ENCODE data around the gene UQCR10.
"Not testable (repeated sequence)": the region's sequence is repeated elsewhere in the genome, so short reads cannot be mapped to it uniquely, and the experiment has no call there.

UQCR10 gene

DNA sequence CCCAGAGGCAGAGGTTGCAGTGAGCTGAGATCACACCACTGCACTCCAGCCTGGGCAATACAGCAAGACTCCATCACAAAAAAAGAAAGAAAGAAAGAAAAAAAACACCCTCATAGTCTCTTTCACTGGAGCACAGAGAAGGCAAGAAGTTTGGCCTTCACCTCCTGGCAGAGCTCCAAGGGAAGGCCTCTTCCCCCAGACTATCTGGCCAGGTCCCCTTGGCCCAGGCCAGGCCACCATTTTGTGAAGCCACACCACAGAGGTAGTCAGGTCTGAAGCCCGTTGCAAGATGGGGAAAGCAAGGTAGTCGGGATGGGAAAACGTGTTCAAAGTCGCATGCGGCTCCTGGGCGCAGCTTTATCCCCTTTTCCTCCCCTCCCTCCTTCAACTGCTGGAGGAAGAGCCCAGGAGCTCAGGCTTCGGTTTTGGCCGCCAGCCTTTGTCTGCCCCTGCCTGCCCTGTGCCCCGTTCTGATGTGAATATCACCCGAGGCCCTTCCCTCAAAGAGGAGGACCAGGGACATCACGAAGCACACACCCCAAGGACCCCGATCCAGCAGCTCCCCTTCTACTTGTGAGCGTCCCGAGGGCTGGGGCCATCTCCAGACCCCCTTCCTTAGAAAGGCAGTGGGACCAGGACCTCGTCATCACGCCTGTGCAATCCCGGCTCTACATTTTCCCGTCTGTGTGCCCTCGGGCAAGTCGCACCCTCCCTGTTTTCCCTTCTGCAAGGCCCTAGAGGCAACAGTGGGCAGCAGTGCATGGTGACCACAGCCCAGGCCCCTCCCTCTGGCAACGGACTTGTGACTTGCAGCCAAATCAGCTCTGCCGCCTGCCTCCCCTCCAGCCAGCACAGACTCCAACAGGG is 29.7 kb upstream of the UQCR10 start:
- no peak for DNase-seq (ENCODE audit: low read depth)

DNA sequence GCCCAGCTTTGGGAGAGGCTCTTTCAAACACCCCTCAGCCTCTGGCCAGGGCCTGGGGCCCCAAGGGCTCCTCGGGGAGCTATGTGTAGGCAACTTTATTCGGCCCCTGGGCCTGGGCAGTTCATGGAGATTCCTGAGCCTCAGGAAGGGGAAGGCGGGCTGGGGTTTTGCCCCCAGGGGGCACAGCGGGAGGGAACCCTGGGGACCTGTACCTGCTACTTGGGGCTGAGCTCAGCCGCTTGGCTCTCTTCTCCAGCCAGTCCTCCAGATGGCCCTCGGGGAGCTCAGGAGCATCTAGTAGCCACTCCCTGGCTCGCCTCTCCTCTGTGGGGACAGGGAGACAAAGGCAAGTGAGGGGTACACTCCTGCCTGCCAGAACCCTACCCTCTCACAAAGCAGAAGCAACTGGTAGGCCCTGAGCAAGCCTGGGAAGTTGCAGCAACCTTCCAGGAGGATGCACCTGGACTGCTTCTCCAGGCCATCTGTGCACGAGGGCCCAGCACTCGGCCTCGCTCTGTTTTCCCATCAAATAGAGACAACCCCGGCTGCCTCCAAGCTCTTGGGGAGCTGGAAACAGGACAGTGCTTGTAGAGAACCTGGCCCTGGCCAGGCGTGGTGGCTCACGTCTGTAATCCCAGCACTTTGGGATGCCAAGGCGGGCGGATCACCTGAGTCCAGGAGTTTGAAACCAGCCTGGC is 28.9 kb upstream of the UQCR10 start:
- no peak for DNase-seq (ENCODE audit: low read depth)

DNA sequence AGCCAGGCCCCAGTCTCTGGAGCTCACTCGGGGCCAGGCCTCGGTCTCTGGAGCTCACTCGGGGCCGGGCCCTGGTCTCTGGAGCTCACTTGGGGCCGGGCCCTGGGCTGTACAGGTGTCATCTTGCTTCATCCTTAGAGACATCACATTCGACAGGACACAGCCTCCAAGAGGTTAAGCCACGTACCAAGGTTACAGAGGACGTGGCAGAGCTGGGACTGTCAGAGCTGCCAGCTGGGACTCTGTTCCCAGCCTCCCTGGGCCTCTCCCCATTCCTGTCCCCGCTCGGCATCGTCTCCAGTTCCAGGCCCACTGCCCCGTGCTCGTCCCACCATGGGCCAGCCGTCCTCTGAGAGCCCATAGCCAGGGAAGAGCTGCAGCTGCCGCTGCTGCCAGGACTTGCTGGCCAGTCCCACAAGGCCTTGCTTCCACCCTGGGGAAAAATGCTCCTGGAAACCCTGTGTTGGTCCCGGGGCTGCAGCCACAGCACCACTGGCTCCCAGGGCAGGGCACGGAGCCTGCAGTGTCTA is 27.8 kb upstream of the UQCR10 start:
- DNase-seq (ENCODE audit: low read depth) = no peak

DNA sequence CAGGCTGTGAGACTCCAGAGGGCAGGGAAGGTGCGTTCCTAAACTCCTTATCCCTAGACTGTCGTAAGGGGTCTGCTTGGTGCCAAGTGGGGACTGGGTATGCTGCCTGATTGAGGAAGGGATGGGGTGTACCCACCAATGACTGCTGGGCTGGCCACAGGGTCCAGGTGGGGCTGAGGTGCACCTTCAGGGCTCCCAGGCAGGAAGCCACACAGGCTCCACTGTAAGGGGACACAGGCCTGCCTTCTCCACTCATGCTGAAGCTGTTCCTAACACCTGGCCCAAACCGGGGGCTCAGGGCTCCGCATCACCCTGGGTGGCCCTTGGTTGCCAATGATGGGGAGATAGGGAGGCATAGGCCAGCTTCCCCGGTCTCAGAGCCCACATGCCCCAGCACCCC is 27.0 kb upstream of the UQCR10 start:
- DNase-seq (ENCODE audit: low read depth) = no peak

DNA sequence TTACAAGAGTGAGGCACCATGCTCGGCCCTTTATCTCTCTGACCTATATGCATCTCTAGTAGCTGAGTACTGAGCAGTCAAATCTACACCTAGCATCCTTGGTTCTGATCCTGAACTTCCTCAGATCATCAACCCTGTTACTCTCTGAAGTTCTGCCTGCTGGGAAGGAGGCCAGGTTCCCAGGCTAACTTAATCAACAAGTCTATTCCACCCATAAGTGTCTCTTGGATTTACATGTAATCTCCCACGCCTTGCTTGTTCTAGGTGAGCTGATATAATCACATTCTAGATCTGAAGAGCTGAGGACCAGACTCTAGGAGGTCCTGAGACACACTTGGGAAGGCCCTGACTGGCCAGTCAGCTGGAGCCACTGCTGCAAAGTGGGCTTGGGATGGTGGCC is 25.2 kb upstream of the UQCR10 start:
- no peak for DNase-seq (ENCODE audit: low read depth)

DNA sequence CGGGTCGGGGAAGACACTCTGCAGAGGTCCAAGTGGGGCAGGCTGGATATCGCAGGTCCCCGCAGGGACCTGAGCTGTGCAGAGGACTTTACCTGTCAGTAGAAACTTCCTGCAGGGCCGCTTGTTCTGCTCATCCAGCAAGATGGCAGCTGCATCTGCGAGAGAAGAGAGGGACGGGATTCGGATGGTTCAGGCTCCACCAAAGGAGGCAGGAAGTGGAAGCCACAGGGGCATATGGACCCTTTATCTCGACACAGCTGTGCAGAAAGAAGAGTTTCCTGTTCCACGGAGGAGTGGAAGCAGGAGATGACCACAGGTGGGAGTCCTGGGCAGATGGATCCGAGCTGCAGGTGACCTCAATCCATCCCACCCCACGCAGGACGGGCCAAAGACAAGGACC is 24.8 kb upstream of the UQCR10 start:
- DNase-seq (ENCODE audit: low read depth) = no peak

DNA sequence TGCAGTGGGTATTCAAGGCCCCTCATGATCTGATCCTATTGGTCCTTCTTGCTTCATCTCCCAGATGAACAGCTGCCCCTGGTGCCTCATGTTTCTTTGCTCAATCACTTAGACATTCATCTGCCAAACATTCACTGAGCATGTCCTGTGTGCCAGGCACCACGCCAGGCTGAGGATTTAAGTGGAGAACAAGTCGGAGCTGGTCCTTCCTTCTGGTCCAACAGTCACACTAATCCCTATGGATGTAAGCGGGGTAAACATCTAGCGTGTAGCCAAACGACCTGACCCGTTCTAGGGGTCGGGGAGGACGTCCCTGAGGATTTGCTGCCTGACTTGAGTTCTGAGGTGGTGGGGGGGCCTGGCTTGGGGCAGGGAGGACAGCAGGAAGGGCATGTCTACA is 22.3 kb upstream of the UQCR10 start:
- peak; percentile 75 for DNase-seq (ENCODE audit: low read depth)

DNA sequence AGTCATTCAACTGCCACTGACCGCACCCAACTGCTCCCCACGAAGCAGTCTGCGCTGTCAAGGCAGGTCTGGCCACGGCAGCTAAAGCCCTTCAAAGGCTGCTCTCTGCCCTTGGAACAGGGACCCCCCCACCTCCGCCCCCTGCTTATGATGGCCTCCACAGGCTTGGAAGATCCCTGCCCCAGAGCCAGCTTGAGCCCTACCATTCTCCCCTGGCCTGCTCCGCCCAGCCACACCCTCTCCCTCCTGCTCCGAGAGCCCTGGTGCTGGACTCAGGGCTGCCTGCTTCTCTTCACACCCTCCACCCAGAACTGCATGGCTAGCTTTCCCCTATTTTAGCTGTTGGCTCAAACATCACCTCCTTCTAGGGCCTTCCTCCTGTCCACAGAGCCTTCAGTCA is 19.3 kb upstream of the UQCR10 start:
- DNase-seq (ENCODE audit: low read depth) = no peak

DNA sequence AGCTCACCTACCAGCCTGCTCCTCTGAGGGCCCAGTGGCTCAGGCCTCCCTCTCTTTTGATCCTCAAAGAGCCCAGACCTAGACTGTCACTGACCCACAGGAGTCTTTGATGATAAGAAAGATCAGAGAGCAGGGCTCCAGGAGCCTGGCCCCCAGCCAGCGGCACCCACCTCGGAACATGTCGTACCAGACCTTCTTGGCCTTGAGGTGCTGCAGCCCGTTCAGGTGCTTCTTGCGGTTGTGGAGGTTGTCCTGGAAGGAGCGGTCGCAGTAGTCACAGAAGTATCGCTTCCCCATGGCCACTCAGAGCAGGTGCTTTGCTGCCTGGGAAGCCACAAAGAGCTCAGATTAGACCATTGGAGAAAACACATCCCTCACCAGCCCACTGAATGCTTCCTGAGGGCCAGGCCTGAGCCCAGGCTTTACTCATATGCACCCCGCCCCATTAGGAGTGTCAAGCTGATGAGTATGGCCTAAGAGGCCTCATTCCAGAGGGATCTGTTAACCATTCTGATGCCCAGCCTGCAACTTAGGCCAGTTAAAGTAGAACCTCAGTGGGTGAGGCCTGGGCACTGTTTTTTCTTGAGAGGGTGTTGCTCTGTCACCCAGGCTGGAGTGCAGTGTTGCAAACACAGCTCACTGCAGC is 18.8 kb upstream of the UQCR10 start:
- DNase-seq (ENCODE audit: low read depth) = no peak

DNA sequence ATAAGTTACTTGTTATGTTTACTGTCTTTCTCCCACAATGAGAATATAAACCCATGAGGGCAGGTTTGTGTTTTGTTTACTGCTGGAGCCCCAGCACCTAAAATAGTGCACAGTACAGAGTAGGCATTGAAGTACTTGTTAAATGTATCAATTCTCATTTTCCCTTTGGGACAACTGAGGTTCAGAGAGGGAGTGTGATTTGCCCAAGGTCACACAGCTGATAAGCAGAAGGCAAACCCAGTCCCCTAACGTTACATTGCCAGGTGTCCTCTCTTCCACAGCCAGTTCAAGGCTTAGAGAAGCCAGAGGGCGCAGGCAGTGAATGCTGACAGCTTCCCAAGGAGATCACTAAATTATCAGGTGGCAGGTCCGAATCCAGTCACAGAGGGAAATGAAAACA is 17.1 kb upstream of the UQCR10 start:
- no peak for DNase-seq (ENCODE audit: low read depth)

DNA sequence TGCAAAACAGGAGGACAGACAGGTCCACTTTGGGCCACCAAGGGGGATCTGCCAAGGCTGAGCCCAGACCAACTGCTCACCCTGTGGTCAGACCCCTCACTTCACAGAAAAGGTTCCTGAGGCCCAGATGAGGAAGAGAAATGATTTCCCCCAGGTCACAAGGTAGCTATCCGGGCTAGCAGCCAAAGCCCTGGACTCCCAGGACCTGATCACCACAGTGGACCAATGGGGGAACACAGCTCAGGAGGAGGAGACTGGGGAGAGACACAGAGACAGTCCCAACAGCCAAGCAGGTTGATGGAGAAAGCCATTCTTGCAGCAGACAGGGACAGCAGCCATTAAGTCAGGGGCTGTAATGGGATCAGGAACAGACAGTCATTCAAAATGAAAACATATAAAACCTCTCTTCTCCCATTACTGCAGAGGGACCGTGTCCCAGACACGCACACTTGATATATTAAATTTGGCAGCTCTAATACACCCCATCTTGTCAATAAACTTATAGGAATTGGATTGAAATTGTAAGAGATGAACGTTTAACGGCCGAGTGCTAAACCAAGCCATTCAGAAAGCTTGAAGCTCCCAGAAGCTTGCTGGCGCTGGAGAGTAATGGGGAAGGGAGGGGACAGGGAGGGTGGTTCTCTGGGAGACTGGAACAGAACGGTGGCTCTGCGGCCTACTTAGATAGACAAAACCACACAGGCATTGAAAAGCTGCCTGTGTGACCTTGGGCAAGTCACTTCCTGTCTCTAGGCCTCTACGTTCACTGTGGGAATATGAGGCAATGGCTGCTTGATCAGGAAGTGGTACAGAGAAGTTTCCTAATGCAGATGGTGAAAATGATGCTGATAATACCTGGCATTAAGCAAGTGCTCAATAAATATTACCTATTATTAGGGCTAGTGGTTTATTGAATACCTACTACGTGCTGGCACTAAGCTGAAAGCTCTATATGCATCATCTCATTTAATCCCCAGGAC is 16.3 kb upstream of the UQCR10 start:
- DNase-seq (ENCODE audit: low read depth) = no peak

DNA sequence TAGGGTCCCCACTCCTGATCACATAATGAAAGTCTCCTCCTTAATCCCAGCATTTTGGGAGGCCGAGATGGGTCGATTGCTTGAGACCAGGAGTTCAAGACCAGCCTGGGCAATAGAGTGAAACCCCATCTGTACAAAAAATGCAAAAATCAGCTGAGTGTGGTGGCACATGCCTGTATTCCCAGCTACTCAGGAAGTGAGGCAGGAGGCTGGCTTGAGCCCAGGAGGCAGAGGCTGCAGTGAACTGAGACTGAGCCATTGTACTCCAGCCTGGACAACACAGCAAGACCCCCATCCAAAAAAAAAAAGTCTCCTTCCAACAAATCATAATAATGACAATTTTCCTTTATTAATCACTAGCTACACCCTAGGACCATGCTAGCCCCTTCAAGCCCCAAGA is 15.5 kb upstream of the UQCR10 start:
- DNase-seq (ENCODE audit: low read depth) = no peak

DNA sequence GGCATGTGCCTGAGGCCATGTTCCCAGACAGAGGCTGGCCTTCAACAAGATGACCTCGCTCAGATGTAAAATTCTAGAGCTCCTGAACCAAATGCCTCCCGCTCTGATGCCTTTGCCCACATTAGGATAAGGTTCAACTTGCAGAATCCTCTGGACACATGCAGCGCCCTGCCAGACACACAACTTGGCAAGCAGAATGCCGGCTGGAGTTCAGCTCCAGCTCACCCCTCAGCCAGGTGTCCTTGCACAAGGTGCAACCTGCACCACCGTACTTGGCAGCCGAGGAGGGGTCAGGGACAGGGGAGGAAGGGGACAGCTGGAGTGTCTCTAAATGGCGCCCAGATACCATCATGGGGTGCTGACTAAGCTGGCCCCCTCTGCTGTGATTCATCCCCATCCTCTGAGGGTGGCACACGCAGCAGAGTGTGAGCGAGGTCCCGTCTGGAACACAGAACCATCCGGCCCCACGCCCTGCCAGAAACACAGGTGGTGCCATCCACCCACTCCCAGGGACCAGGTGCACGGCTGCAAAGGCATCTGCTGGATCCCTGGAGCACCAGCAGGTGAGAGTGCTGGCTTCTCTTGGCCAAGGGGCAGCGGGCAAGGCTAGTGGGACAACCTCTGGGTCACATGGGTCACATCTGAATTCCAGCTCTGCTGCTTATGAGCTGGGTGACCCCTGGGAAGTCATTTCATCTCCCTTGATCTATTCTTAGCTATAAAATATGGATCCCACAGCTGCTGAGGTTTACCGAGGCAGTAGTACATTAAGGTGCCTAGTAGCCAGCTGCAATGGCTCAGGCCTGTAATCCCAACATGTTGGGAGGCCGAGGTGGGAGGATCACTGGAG is 13.1 kb upstream of the UQCR10 start:
- DNase-seq (ENCODE audit: low read depth) = no peak

DNA sequence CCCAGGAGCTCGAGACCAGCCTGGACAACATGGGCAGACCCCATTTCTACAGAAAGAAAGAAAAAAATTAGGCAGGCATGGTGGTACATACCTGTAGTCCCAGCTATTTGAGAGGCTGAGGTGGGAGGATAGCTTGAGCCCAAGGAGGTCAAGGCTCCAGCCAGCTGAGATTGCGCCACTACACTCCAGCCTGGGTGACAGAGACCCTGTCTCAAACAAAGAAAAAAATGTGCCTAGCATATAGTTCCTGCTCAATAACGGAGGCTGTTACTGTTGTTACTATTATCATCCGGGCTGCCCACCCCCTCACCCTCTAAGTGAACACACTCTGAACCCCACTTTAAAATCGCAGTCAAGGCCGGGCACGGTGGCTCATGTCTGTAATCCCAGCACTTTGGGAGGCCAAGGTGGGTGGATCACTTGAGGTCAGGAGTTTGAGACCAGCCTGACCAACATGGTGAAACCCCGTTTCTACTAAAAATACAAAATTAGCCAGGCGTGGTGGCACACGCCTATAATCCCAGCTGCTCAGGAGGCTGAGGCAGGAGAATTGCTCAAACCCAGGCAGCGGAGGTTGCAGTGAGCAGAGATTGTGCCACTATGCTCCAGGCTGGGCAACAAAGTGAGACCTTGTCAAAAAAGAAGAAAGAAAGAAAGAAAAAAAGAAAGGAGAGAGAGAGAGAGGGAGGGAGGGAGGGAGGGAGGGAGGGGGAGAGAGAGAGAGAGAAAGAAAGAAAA is 12.3 kb upstream of the UQCR10 start:
- not testable (repeated sequence) for DNase-seq (ENCODE audit: low read depth)

DNA sequence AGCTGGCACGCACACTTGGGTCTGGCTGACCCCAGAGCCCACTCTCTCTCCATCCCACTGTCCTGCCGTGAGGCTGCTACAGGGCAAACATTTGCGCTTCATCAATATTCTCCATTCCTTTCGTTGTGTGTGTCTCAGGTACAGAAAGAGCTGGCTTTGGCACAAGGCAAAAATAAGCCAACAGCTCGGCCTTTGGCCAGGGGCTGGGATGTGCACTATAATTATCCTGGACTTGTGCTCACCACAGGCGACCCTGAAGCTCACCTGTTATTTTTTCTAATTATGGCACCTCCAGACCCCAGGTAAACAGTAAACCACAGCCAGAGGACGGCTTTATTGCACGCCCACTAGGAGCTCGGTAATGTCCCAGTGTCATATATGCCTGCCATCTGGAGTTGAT is 11.3 kb upstream of the UQCR10 start:
- no peak for DNase-seq (ENCODE audit: low read depth)

DNA sequence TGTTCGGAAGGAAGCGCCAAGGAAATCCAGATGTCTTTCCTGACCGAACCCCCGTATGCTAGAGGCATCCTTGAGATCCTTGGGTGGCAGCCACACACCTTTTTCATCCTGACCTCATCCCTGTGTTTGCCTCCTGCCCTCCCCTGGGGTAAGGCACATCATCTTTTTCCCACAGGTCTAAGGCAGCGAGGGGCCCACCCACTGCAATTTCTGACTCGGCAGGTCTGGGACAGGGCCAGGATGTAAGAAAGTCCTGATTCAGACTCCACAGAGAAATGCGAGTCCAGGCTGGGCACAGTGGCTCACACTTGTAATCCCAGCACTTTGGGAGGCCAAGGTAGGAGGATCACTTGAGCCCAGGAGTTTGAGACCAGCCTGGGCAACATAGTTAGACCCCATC is 10.8 kb upstream of the UQCR10 start:
- DNase-seq (ENCODE audit: low read depth) = no peak

DNA sequence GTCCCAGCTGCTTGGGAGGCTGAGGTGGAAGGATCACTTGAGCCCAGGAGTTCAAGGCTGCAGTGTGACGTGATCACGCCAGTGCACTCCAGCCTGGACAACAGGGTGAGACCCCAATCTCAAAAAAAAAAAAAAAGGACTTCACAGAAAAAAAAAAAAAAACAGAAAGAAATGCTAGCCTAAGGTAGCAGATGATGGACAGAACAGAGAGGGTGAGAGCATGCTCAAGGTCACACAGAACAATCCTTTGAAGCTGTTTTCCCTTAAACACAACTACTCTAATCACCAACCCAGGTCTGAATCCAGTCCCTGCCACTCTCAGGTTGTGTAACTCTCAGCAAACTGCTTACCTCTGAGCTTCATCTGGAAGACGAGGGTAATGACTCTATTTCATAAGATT is 10.1 kb upstream of the UQCR10 start:
- no peak for DNase-seq (ENCODE audit: low read depth)

DNA sequence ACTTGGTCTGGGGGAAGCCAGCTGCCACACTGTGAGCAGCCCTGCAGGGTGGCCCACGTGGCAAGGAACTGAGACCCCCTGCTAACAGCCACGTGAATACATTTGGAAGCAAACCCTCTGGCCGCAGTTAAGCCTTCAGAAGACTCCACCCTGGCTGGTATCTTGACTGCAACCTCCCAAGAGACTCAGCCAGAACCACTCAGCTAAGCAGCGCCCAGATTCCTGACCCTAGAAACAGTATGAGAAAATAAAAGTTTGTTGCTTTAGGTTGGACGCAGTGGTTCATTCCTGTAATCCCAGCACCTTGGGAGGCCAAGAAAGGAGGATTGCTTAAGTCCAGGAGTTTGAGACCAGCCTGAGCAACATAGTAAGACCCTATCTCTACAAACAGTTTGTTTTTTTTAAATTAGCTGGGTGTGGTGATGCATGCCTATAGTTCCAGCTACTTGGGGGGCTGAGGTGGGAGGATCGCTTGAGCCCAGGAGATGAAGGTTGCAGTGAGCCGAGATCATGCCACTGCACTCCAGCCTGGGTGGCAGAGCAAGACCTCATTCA is 9.0 kb upstream of the UQCR10 start:
- no peak for DNase-seq (ENCODE audit: low read depth)

DNA sequence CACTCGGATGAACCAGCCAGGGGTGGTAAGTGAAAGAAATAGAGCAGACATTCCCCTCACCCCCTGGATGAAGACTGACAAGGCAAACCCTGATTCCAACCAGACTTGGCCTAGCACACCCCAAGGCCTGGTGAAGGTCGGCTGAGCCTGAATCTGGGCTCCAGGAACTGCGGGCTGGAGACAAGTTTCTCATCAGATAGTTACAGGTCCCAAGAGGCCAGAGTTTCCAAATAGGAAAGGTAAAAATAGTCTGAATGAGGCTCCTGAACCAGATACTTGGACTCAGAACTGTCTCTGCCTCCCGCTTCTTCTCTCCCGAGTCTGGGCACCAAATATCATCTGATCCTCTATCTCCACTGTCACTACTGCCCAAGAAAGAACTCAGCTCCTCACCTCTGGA is 8.2 kb upstream of the UQCR10 start:
- no peak for DNase-seq (ENCODE audit: low read depth)

DNA sequence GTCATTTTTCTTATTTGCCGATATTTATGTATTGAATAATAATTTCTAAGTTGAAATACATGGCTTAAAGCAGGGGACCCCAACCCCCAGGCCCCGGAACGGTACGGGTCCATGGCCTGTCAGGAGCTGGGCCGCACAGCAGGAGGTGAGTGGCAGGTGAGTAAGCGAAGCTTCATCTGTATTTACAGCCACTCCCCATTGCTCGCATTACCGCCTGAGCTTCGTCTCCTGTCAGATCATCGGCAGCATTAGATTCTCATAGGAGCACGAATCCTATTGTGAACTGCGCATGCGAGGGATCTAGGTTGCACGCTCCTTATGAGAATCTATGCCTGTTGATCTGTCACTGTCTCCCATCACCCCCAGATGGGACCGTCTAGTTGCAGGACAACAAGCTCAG is 4.9 kb upstream of the UQCR10 start:
- DNase-seq (ENCODE audit: low read depth) = no peak

All from fibroblast of the conjunctiva (primary cell).